ENCODE data around the gene ZNF598.

- TF ChIP-seq CTCF (IDR thresholded peaks at IDR 0.05; ENCODE audit: low read depth, low read length, missing input control) (no peak), JUND (IDR thresholded peaks at IDR 0.05) (no peak), HNF4A (conservative IDR thresholded peaks at IDR 0.05) (no peak), REST (IDR thresholded peaks at IDR 0.05) (no peak)
These were observed 21.5 kb upstream of the ZNF598 start for GRCh38 chr16:2031081-2031577.
